HUDEP-2 (cell line): ENCODE measurements around the gene TRMT1.
A peak's percentile ranks its signal among the peaks of the same experiment; 100 is the strongest.

Experiments used
- DNase-seq, 76 experiments: peaks; one replicate each; lab custom pipeline; 2025; ENCODE audit not compliant: unreplicated experiment in 76 of 76; lab: John Stamatoyannopoulos, UW

The TRMT1 gene

DNA sequence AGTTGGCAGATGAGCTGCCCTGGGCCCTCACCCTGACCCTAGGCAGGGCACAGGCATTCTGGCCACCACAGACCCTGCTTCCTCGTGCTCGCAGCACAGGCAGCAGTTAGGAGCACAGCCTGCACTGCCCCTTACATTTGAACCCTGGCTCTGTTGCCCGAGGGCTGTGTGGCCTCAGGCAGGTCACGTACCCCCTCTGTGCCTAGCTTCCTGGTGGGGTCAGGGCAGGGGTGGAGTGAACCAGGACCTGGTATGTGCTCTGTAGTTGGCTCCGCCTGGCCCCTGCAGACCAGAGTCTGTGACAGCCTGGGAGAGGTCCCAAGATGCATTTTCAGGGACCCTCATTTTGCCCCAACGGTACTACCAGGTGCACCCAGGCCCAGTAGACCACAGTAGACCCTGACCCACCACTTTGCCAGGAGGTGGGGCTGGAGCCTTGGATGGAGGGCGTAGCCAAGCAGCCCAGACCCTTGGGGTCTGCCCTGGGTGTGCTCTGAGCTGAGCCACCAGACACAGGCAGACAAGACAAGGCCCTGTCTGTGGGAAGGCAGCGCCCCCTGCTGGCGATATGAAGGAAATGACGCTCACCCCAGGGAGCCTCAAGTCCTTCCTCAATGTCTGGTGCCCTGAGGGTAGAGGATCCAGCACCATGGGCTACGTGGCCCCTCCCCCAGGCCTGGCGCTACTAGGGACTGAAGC, 23.0 kb downstream of the TRMT1 start:
- peak in 69 of 76 experiments; percentile 41 to 91 (median 80) for DNase-seq

DNA sequence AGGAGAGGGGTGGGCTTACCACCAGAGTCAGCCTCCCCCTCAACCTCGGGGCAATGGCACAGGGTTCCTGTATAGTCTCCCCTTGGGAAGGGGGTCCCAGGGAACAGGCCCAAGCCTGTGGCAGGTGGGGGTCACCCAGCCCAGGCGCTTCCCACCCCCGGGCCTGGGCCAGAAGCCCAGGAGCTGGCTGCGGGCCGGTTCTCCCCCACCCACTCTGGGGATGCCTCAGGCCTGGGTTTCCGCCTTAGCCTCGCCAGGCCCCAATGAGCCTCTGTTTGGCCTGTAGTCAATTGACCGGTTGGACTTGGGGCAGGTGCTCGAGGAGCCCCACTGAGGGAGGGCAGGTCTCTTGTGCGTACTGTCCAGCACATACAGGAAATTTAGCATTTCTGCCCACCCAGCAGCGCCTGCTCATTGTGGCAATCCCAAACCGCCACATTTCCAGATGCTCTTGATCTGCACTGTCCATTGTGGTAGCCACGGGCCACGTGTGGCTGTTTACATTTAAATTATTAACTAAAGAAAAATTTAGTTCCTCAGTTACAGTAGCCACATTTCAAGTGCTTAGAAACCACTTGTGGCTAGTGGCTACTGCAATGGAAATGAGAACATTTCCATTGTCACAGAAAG, 23.8 kb downstream of the TRMT1 start:
- peak in 1 of 76 experiments; percentile 36 for DNase-seq

DNA sequence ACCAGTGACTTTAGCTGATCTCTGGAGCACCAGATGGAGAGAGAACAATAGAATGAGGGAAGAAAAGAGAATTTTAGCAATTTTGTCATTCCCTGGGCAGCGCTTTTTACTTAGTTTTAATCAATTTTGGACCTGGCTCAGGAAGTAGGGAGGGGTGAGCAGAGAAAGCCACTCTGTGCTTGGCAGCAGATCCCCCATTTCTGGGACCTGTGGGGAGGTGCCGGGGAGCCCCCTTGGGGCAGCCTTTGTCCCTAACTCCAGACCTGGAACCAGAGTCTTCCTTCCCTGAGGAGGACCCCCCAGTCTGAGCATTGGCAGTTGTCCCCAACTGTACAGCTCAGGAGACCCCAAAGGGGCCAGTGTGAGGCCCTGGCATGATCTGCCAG, 24.4 kb downstream of the TRMT1 start:
- DNase-seq = no peak

DNA sequence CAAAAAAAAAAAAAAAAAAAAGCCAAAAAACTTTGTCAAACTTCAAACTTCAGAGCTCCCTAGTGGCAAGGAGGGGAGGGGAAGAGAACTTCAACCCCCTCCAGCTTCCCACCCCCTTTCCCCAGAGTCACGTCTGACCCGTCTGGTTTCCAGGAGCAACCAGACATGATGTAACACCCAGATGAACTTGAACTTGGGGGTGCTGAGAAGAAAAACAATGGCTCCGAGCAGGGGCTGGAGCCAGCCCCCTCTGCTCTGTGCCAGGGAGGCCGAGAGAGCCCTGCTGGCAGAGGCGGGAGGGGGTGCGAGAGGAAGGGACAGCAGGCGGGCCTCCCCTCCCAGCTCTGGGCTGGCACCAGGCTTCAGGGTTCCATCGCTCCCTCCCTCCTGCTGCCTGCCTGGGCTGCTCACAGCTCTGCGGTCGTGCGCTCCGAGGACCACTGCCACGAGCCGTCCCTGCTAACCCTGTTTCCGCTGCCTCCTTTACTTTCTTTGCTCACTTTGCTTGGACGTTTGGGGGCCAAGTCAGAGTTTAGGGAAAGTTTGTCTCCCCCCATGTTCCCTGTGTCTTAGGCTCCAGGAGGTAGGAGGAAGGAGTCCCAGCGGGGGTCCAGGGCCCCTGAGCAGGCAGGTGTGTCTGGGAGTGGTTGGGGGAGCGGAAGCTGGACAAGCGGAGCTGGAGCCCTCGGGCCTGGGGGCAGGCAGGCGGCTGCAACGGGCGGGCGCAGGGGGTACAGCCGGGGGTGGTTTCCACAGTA, 25.0 kb downstream of the TRMT1 start:
- no peak for DNase-seq

DNA sequence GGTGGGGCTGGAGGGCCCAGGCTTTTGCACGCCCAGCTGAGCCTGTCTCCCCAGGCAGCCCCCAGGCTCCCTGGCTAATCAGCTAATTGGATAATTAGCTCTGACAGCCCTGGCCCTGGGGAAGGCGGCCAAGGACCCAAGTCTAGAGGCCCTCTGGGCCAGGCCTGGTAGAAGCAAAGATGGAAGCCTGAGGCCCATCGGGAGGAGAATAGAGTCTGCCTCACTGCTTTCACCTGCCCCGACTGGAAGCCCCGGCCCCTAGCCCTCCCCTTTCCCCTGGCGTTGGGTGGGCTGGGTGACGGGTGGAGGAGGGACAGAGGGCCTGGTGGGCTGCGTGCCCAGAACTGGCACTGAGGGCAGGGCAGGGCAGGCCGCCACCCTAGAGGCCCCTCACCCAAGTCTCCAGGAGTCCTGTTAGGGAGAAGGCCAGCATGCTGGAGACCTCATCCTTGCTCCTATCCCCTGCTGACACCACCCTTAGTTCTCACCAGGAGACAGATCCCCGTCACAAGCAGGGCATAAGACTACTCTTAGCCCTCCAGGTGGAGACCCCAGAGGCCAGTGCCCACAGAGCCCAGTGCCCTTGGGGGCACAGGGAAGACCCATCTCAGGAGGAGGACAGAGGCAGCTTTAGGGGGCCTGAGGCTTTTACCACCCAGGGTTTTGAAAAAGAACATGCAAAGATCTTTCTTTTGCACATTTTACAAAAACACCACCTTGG, 25.9 kb downstream of the TRMT1 start:
- no peak for DNase-seq

DNA sequence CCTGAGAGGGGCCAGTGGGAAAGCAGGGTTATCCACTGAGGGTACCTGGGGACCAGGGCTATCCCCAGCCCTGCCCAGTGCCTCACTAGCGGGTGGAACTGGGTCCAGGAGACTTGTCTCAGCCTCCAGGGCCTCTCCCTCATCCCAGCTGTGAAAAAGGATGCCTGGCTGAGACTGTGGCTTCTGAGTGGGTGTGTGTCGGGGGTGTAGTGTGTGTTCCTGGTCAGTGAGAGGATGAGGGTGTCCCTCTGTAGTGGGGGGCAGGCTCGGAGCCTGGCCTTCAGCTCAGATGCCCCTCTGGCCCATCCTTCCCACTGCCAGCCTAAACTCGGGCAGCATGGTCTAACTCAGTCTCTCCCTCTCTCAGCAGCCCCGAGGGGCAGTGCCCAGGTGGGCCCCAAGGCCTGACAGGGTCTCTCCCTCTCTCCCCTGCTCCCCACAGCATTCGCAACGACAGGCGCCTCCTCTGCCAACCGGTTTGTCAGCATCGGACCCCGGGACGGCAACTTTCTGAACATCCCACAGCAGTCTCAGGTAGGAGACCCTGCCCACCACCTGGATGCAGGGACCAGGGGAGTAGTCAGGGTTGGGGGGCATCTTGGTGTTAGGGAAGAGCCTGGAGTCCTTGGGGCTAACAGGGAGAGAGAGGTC, 26.6 kb downstream of the TRMT1 start:
- DNase-seq = no peak

DNA sequence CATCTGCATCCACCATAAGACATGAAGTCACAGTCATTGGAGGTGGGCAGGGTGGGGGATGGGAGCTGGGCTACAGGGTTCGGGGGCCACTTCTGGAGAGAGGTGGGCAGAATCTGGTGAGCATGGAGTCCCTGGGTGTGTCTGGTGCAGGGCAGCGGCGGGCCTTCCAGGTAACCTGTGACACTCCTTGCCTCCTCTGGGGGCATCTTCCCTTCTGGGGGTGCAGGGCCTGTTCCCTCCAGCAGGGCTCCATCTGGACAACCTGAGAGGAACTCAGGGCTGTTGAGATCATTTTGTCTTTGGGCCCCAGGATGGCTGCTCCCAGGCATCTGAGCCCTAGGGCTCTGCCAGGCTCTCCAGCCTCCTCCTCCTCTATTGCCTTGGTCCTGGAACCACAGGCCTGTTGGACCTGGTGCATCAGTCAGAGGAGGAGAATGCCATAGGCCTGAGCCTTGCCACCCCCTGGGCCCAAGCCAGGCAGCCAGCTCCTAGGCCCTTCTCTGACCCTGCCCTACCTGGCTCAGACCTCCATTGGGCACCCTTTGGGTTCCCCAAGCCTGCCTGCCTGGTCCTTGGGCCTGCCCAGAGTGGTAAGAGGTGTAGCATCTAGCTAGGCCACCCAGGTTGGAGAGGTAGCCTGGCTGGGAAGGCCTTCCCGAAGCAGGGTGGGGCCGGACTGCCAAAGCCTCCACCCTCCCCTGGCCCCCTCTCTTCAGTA, 27.2 kb downstream of the TRMT1 start:
- DNase-seq = peak in 17 of 76 experiments; percentile 19 to 57 (median 33)

DNA sequence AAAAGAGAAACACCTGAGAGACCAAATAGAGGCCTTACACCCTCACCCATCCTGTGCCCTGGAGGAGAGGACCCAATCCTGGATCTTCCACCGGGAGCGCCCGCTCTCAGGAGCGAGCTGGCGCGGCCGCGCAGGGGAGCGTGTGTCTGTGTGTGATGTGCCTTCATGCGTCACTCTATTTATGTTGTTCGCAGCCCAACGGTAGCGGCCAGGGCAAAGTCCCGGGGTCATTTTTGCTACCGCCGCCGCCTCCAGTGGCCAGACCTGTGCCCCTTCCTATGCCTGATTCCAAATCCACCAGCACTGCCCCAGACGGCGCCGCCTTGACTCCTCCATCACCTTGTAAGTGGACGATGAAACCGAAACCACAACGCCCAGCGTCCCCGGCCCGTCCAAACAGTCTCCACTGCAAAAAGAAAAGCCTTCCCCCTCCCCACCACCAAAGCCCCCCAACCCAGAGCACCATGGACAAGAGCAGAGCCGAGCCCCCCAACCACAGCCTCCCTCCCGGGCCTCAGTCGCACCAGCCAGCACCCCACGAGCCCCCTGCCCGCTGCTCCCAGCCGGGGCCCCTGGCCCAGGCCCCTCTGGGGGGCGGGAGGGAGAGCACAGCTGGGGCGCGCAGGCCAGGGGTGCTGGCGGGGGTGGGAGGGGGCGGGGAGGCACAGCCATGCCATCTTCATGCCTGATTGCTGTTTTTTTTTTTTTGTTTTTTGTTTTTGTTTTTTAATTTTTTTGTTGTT, 28.6 kb downstream of the TRMT1 start:
- DNase-seq = no peak

DNA sequence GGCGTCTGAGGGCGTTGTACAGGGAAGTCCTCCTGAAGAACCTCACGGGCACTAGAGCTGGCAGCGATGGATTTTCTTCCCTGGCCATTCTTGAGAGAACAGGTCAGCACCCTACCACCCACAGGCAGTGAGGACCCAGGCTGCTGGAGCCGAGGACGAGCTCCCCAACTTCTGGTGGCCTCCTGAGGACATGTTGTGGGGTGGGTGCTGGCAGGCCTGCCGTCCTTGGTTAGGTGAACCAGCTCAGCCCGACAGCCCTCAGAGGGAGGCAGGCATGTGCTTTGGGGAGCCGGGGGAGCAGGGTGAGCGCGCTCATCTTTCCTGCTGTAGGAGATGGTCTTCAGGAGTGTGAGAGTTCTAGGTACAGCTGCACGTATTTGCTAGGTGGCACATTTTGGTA, 29.2 kb downstream of the TRMT1 start:
- DNase-seq = no peak

DNA sequence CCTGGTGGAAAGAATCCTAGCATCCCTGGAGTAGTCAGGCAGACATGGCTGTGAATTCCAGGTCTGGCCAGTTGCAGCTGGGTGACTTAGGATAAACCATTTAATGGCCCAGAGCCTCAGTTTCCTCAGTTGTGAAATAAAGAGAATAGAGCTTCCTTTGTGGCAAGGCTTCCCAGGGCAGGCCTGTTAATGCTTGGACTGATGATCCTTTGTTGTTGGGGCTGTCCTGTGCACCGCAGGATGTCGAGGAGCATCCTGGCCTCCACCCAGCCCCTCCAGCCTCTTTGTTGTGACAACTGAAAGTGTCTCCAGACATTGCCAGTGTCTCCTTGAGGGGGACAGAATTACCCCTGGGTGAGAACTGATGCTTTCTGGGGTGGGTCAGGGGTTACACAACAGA, 30.2 kb downstream of the TRMT1 start:
- no peak for DNase-seq

DNA sequence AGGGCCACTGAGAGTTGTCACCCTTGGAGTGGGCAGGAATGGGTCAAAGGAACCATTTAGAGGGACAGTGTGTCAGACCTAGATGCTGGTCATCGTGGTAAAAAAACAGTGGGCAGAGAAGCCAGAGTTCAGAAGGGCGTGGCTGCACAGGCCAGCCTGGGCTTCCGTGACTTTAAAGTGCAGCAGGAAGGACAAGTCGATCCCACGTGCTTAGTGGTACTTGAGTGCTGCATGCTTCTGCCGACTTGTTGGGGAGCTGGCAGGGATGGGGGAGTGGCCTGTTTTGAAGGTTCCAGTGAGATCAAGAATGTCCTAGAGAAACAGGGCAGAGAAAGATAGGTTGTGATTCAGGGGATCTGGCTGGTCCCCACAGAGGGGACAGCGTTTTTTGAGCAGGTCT, 30.9 kb downstream of the TRMT1 start:
- no peak for DNase-seq

DNA sequence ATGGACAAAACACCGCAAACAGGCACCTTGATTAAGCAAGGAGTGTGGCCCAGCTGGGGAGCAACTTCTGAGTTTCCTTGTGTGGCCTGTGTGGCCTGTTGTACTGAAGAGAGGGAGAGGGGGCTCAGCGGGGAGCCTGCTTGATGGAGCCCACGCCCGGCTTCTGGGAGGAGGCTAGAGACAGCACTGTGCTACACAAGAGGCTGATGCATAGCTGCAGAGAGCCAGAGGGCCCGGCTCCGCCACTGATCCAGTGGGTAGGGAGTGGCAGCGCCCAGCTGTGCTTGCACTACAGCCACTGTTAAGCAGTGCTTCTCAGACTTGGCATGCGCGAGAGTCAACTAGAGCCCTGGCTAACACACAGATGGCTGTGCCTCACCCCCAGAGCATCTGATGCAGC, 32.9 kb downstream of the TRMT1 start:
- no peak for DNase-seq

DNA sequence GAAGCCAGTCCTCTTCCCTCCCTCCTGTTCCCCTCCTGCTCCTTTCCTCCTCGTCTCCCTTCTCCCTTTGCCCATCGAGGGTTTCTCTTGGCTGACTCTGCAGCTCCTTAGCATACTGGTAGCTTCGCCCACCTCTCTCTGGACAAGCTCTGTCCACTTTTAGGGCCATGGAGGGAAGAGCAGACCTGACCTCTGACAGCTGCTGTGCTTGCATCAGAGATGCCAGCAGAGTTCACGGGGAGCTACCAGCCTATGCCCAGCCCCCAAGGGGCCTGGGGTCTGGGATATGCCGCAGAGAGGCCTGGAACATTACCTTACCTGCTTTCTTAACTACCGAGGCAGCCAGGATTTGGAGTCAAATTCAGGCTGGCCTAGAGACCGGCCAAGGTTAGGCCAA, 33.5 kb downstream of the TRMT1 start:
- no peak for DNase-seq

DNA sequence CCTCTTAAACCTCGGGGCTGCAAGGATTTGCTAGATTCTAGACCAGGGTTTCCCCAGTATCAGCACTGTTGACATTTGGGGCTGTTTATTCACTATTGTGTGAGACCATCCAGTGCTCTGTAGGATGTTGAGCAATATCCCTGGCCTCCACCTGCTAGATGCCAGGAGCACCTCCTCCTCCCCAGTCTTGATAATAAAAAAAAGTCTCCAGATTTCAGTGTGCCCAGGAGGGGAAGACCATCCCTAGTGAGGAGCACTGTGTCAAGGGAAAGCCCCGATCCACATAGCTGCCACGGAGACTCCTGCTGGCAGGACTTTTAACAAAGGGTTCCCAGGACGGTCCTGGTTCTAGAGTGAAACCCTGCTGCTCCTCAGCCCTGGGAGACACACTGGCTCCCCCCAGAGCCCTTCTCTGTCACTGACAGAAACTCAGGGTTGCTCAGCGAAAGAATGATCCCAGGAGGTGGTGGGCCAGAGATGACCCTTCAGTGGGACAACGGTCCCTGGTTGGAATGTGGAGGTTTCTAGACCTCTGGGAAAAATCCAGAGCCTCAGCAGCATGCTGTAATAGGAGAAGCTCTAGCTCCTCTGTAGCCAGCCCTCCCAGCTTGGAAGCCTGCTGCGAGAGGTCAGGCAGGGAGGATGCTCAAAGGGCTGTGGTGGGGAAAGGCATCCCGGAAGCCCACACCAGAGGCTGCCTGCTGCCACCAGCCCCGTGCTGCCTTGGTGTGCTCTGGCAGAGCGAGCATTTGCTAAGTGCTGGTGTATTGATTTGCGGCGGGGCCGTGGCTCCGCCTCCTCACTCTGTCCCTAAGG, 34.1 kb downstream of the TRMT1 start:
- DNase-seq = peak in 24 of 76 experiments; percentile 24 to 70 (median 43)

DNA sequence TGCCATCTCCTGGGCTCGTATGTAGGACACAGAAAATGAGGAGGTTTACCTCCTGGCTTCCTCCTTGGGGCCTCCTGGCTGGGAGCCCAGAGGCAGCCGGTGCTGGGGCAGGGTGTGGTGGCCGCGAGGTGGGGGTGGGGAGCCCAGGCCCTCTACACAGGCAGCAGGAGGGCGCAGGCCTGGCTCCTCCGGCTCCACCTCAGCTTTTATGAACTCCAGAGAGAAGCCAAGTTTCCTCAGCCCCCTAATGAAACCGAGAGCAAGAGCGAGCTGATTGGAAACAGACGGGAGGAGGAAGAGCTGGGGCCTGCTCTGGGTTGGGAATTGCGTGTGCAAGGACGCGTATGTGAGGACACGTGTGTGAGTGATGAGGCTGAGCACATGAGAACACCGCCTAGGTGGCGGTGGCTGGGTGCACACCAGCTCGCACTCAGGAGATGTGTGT, 37.0 kb downstream of the TRMT1 start:
- peak in 71 of 76 experiments; percentile 56 to 96 (median 88) for DNase-seq

DNA sequence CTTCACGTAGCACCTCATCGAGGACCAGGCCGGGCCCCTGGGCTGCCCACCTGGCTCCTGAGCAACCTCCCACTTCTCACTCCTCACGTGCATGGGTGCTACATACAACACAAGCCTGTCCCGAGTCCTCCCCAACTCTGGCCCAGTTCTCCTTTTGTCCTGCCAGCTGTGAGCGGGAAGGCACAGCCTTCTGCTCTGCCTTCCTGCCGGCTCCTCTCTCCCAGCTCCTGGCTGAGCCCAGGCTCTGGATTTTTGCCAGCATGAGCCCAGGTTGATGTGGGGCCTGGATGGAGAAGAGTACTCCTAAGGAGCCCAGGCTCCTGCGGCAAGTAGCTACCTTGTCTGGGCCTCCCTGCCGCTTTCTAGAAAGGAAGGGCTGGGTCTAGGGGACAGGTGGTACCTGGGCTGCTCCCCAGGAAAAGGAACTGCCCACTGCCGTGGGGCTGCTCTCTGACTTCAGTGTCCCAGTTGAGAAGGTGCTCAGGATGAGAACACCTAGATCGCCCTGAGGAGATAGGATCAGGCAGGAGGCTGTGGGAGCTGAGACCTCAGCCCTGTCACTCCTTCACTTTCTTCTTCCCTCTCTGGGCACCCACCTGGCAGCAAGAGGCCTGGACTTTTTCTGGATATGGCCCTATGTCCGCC, 37.5 kb downstream of the TRMT1 start:
- peak in 10 of 76 experiments; percentile 26 to 96 (median 54) for DNase-seq

DNA sequence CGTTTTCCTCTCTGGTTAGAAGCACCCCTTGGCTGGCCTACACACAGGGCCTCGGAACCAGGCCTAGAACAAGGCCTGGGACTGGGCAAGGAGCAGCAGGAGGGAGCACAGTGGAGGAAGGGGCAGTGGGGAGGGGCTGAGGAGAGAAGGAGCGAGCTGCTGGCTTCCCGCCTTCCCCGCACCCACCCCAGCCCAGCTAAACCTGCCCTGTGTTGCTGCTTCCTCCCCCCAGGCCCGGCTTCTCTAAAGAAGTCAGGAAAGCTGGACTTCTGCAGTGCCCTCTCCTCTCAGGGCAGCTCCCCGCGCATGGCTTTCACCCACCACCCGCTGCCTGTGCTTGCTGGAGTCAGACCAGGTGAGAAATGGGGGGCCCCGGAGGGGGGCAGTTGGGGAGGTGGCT, 38.2 kb downstream of the TRMT1 start:
- DNase-seq = peak in 7 of 76 experiments; percentile 26 to 47 (median 39)

DNA sequence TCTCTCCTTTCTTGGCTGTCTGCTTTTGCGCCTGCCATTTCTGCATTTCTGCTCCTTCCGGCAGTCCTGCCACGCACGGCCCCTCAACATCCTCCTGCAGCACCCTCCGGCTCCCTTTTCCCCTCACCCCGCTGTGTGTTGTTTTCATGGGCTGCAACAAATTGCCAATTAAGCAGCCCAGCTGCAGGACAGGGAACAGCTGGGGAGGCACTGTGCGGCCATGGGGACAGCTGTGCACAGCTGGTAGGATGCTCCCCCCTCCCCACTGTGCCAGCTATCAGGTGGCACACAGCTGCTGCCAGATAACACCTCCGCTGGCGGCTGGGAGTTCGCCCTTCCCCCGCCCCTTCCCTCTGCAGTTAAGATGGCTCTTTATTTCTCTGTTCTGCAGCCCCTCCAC, 39.3 kb downstream of the TRMT1 start:
- peak in 70 of 76 experiments; percentile 41 to 92 (median 82) for DNase-seq
